Stimulated activated CD4-positive, alpha-beta T cell treated with anti-CD3 and anti-CD28 coated beads, TNF-alpha, amount 100 ng/mL, for 1 hour (primary cell): ENCODE data around the gene SRCIN1.
A peak's percentile ranks its signal among the peaks of the same experiment; 100 is the strongest.

Experiments used
- DNase-seq, 3 donors: peaks; one replicate each; pipeline ENCODE4 v3.0.0-alpha.2; 2020; ENCODE audit warnings: low read depth in 3 of 3, low spot score in 1 of 3

Gene SRCIN1

GRCh38 chr17:38617967-38618760 lies 12.4 kb upstream of the SRCIN1 start:
- no peak for DNase-seq

DNA sequence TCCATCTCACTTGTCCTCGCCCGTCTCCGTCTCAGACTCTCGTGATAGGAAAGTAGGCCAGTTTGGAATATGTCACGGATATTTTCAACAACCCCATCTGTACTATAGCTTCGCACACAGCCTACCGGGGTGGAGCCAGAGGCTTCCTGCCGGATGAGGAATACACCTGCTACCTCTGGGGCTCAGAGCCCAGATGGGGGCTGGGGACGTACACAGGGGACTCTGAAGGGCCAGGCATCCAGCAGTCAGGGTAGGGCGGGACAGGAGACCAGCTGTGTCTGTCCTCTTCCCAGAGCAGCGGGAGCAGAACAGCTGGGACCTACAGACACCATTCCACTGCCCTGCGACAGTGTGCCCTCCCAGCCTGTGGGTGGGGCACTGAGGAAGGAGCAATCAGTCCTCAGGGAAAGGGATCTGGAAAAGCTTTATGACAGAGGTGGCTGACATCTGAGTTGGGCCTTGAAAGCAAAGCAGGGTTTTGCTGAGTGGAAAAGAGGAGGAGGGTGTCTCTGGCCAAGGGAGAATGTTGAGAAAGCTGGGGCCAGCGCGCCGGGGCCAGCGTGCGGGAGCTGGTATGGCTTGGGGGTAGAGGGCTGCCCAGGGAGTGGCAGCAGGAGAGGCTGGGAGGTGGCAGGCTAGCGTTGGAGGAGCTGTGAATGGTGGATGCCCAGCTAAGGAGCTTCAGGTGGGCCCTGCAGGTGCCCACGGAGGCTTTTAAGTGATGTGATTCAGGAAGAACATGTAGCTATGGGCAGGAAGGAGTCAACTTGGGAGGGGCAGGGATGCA lies 11.5 kb upstream of the SRCIN1 start:
- DNase-seq = no peak

DNA sequence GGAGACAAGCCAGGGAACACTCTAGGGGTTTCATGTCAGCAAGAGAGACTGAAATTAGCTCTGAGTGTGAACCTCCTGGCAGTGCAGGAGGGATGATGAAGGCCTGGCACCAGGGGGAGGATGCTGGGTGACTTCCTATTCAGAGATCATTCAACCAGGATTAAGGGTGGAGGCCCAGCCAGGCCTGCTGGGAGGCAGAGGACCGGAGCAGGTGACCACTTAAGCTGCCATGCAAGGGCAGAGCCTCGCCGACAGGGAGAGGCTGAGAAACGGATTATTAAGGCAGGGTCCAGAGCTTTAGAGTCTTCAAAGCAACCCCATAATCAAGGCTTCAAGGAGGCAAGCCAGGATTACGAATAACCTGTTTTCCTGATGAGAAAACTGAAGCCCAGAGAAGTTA lies 10.6 kb upstream of the SRCIN1 start:
- no peak for DNase-seq

DNA sequence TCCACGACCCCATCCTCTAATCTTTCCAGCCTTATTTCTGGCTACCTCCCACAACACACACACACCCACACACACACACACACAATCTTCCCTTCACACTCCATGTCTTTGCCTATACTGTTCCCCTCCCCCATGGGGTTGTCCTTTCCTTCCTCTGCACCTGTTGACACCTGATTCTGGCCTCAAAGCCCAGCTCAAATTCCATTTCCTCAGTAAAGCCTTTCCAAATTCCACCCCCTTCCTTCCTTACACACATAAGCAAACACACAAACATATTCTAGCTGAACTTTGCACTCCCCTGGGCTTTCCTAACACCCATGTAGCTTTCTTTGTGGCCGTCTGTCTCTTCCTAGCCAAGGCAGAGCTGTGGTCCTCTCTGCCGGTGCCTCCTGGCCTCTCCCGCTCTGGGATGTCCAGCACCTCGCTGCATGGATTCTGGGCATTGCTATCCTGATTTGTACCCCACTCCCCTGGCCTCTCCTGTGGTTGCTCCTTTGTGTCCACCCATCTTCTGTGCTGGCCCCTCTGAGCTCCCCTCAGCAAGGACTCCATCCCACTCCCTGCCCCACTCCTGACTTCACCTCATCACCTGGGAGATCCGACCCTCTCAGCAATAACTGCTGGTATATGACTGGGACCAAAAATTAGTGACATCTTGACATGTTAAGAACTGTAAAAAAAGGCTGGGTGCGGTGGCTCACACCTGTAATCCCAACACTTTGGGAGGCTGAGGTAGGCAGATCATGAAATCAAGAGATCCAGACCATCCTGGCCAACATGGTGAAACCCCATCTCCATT lies 8.4 kb upstream of the SRCIN1 start:
- no peak for DNase-seq

GRCh38 chr17:38613525-38613980 lies 7.8 kb upstream of the SRCIN1 start:
- no peak for DNase-seq

- DNase-seq = no peak
These were observed 6.2 kb upstream of the SRCIN1 start for GRCh38 chr17:38611872-38612376.

GRCh38 chr17:38611070-38611786 lies 5.5 kb upstream of the SRCIN1 start:
- DNase-seq = no peak

DNA sequence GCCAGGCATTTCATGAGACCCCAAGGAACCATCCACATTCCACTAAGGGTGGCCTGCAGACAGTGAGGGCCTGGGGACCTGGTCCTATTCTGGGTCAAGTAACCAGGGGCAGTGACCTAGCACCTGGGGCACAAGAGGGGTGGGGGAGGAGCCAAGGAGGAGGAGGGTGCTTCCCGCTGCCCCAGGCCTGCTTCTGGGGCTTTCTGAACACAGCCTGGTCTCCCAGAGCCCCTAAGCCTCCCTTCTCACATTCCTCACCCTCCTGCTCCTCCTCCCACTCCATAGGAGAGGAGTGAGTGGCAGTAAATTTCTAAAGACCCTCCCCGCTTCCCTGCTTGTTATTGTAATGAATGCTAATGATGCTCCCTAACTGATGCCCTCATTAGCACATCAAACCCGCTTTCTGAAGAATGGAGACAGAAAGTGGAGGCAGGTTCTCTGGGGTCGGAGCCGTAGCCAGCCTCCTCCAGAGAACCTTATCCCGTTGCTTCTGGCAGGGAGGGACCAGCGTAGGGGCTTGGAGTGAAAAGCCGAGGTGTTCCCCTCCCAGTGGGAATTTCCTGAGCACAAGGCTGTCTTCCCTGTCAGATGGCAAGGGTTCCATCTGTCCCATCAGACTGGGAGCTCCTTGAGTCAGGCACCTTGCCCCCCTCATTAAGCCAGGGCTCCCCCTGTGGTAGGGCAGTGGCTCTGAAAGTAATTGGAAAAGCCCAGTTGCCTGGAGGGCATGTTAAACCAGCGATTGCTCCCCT lies 3.7 kb upstream of the SRCIN1 start:
- no peak for DNase-seq

- DNase-seq = no peak
These were observed 2.9 kb upstream of the SRCIN1 start for GRCh38 chr17:38608648-38609047.

DNA sequence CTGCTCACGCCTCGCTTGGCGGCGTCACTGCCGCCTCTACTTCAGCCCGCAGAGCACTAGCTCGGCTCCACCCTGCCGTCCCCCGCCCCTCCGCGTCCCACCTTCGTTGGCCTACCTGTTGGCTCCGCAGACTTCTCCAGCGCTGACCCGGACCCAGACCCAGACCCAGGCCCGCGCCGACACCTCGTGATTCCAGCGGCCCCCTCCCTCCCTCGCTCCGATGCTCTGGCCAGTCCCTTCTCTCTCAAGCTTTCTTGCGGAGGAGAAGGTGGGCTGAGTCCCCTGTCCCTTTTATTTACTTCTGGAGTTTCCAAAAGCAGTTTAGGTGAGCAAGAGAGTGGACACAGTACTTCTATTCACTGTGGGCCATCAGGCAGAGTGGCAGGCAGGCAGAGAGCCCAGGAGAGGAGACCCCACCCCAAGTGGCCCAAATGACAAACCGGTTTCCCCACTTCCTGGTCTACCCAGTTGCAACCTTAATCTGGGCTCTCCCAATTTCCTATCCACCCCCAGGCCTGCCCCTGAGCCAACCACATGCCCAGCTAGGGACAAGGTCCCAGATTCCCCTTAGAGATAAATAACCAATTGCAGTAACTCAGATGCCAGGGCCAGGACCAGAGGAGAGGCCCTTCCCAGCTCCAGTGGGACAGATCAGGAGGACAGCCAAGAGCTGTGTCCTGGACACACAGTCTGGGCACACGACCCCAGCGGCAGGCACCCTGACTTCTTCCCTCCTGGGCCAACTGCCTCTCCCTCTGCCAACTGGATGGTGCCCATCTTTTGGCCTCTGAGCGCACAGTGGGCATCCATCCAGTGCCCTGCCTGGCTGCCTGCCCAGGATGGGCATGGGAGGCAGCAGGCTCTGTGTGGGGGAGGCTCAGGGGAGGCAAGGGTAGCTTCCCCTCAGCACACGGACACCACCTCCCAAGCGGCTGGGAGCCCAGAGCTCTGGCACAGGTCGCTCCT lies 1.2 kb upstream of the SRCIN1 start:
- no peak for DNase-seq

GRCh38 chr17:38605411-38605840 lies 326 bp downstream of the SRCIN1 start:
- DNase-seq = no peak

DNA sequence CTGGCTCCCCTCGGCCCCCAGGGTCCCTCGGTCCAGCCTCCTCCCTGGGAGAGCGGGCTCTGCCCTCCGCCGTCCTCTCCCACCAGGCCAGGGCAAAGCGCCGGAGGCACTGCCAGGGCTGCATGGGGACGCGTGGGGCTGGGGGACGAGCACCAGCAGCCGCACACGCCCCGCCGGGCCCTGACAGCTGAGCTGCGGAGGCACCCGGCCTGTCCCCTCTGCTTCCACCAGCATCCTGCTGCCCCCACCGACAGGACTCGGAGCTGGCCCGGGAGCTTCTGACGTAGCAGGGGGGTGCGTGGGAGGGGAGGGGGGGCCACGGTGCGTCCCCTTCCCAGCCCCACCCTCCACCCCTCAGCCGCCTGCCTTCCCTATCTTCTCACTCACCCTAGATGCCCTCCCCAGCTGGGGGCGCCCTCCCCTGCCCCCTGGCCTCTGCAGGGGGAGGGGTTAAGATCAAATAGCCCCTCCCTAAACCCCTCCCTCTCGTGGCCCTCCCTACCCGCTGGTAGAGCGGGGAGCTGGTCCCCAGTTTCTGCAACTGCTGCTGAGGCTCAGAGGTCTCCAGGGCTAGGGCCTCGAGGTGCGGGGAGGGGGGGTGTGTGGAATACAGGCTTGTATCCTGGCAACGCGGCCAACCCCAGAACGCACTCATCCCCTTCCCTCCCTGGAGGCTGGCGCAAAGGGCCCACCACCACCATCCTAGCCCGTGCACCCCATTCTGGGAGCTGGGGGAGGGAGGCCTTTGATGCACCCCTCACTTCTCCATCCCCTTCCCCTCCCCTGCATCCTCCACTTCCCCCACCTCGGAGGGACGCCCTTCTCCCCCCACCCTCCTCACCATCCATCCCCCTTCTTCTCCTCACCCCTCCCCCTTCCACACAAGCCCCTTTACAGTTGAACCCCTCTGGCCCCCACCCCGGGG lies 1.0 kb downstream of the SRCIN1 start:
- peak in 1 of 3 donors; percentile 34 for DNase-seq

- no peak for DNase-seq
These were observed 1.8 kb downstream of the SRCIN1 start for GRCh38 chr17:38603786-38604478.

GRCh38 chr17:38602956-38603785 lies 2.6 kb downstream of the SRCIN1 start:
- no peak for DNase-seq

GRCh38 chr17:38602453-38602852 lies 3.3 kb downstream of the SRCIN1 start:
- DNase-seq = no peak
